Activated CD8-positive, alpha-beta memory T cell treated with anti-CD3 and anti-CD28 coated beads for 1 hour (primary cell): ENCODE measurements around the gene BMAL1.

ENCODE experiments used
- DNase-seq, 2 donors: peaks; one replicate each; pipeline ENCODE4 v3.0.0-alpha.2; 2020; ENCODE audit warnings: low read depth in 1 of 2; ENCODE audit errors: extremely low read depth in 1 of 2

BMAL1 gene

DNA sequence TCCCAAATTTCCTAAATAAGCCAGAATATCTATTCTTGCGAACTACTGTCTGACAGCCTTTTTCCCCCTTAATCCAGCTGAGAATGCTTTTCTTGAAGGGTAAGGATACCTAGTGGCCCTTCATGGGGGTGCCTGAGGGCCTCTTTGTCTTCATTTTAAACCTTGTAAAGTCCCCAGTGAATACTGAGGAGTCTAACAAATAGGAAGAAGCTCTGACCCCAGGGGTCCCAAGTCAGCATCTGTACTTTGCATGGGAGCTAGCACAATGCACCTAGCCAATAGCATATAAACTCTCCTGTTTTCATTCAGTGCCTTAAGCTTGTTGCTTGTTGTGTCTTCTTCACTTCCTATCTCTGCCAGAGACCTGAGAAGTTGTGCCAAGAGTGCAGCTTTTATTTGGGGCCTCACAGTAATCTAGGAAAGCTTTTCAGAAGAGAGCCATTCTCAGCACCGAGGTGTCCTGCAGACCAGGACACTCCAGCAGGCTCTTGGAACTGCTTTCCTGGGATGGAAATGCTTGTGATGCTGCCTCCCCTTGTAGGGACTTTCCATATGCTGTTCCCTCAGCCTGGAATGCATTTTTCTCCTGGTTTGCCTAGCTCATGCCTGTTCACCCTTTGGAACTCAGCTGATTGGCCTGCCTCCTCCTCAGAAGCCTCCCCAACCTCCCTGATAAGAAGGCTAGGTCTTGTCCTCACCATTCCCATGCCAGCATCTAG is 37.2 kb downstream of the BMAL1 start:
- no peak for DNase-seq

DNA sequence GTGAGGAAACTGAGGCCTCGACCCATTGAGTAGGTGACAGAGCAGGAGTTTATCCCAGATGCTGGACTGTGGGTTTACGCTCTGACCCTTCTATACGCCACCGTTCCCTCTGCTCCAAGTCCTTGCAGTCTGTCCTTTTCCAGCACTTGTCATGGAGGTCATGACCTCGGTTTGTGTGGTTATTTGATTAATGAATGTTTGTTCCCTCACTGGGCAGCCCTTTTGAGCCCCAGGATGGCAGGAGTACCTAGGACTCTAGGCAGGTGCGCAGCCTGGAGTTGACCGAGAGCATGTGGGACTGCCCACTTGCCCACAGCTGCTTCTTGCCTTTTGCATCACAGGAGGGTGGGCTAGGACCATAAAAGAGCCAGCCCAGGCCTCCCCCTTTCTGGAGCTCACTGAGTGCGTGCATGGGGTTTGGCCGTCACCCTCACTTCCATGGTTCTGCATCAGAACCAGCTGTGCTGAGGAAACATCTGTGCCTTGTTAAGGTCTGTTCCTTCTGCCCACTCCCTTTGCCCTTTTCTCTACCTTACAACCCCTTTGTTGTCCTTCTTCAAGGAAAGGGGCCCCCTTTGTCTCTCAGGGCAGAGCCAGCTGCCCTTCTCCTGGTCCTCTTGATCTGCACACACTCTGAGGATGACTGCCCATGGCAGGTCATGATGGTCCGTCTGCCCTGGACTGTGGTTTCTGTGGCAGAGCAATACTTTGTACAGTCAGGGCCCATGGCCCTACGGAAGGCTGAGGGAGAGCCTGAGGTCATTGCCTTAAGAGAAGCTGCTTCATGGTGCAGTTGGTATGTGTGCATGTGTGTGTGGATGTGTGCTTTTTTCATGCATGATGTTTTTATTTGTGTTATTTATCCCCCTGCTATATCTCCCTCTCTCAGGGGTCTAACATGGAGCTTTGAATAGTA is 38.2 kb downstream of the BMAL1 start:
- DNase-seq = no peak

DNA sequence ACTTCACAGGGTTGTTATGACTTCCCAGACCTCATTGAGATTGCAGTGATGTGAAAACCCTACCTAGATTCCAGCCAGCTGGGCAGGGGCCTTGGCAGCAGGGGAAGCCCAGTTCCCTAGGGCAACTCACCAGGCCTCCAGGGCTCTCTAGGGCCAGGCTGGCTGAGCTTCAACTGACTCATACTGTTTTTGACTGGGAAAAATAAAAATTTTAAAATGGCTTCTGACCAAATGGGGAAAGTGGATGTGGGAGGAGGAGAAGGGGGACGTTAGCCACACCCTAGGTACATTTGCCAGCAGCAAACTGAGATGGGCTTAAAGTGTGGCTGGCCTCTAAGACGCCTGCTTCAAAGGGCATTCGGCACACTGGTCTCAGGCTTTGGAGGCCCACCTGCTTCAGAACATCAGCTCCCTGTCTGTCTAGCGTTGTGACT is 39.0 kb downstream of the BMAL1 start:
- DNase-seq = no peak

DNA sequence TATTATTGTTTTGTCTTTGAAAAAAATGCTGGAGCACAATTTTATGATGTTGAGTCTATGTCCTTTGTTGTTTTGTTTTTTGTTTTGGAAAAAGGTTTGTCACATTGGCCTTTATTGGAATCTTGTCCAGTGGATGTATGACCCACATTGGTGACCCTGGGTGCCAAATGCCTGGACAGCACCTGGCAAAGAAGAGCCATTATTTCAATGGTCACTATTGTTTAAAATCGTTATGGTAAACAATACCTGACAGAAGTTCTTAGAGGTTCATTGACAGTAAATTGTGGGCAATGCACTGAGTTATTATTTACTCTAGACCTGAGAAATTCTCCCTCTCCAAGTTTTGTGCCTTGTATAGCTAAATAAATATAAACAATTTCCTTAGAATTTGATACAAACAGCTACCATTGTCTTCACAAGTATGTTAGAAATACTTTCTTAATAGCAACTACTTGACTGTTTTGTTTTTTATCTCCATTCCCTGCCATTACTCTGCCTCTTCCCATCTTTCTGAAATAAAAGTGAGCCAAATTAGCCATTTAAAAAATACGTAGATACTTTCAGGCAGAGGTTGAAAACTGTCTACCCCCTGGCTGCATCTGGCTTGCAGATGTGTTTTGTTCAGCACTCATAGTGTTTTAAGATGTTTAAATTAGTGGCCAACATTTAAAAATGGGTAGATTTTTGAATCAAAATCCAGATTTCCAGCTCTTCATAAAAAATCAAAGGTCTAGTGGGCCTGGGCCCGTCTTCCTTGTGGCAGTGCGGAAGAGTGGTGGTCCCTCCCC is 39.9 kb downstream of the BMAL1 start:
- no peak for DNase-seq

DNA sequence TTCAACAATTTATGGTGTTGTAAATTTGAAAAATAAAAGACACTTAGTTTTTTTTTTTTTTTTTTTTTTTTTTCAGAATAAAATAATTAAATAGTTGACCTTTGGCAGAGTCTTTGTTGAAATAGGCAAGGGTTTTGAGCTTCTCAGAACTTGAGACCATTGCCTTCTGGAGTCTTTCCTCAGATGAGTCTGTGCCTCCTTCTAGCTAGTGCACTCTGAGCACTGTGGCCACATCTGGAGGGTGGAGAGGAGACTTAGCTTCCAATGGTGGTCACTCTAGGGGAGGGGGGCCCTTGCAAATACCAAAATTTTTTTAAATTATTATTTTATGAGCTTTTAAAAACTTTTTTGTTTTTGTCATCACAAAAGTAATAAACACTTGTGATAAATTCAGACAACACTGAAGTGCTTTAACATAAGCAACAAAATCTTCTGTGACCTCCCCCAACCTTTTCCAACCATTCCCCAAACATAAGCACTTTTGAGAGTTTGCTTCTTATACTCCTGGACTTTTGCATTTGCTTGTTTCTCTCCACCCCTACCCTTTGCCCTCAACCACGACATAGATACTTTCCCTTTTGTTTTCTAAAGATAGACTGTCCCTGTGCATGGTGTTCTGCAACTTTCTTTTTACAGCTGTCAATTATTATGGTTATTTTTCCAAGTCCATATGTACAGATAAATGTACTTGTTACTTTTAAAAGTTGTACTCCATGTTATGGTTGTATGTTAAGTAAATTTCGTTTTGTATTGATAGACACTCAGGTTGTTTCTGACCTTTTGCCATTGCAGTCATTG is 41.1 kb downstream of the BMAL1 start:
- DNase-seq = no peak

DNA sequence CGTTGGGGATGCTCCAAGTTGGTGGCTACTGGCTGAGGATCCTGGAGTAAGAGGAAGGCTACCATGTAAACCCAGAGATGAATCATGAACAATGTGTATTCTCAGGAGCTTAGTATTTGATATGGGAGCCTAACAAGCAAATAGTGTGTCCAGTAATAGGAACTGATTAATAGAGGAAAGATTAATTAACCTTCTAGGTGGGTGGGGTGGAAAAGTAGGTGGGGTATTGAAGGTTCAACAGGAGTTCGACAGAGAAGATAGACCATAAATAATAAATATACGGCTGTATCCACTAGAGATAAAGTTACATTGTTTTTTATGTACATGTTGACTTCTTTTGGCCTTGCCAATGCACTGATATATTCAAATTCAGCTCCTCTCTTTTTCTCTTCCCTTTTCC is 43.1 kb downstream of the BMAL1 start:
- DNase-seq = no peak

DNA sequence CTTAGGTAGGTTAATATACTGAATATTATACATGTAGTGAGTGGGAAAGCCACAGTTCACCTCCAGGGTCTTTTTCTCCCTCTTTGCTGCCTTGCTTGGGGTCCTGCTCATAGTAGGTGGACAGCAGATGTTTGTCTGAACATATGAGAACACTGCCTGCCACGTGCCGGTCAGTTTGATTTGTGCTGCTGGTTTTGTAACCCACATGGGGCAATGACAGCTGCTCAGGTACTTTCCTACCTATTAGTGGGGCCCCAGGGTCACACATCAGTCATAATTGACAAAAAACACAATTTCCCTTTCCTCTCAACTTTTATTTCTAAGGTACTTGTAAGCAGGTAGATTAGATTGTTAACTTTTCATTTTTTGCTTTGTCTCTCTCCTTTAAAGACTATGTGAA is 43.8 kb downstream of the BMAL1 start:
- DNase-seq = no peak

DNA sequence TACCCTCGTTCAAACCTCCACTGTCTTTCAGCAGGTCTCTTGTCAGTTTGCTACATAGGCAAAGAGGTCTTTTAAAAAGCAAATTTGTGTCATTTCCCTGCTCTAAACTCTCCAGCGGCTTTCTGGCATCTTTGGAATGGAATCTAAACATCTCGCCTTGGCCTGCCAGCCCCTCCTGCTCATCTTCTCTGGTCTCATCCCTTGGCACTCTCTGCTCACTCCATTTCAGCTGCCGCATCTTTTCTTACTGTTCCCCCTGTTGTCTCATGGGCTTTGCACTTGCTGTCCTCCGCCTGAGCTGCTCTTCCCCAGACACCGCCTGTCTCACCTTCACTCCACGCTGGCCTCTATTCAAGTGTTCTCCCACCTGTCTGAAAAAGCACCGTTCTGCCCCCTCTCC is 46.6 kb downstream of the BMAL1 start:
- DNase-seq = no peak

DNA sequence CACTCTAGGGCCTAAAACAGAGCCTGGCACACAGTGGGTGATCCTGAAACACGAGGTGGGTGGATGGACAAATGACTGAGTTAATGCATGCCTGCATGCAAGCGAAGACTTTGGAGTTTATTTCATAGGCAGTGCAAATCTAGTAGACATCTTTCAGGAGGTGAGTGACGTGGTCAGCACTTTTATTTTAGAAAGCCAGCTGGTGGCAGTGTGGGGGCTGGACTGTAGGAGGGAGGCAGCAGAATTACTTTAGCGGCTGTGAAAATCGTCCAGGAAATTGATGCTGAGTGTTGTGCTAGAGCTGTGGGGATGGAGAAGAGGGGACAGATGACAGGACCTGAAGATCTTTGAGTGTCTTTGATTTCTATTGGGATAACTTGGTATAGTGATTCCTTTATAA is 47.1 kb downstream of the BMAL1 start:
- no peak for DNase-seq

DNA sequence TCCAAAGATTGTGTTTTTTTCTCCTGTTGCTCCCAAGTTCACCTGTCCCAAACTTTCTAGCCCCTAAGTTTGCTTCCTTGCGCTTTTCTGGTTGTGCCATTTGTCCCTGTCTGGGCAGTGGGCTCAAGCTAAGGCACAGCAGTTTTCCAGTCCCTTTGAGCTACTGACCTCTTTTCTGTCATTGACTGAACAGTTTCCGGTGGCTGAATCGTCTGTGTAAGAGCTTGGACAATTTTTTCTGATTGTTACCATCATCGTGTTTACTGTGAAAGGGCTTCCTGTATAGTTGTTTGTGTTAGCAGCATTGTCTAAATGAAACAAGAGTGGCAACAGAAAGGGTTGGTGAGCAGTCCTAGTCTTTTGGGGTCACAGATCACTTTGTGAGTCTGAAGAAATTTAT is 49.8 kb downstream of the BMAL1 start:
- no peak for DNase-seq

DNA sequence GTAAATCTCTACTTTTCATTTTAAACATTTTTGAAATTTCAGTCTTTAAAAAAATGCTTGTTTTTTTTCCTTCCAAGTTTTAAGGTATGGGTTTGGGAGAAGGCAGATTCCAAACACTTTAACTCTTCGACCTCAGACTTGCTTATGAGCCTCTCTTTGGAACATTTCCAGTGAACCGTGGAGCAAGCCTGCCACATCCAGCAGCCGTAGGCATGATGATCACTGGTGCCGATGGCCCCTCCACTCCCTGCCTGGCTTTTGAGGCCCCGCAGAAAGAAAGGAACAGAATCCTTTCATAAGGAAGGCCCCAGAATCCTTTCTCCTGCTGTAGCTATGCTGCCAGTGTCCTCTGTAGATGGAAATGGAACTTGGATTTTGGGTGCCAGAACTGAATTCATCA is 50.7 kb downstream of the BMAL1 start:
- DNase-seq = no peak

DNA sequence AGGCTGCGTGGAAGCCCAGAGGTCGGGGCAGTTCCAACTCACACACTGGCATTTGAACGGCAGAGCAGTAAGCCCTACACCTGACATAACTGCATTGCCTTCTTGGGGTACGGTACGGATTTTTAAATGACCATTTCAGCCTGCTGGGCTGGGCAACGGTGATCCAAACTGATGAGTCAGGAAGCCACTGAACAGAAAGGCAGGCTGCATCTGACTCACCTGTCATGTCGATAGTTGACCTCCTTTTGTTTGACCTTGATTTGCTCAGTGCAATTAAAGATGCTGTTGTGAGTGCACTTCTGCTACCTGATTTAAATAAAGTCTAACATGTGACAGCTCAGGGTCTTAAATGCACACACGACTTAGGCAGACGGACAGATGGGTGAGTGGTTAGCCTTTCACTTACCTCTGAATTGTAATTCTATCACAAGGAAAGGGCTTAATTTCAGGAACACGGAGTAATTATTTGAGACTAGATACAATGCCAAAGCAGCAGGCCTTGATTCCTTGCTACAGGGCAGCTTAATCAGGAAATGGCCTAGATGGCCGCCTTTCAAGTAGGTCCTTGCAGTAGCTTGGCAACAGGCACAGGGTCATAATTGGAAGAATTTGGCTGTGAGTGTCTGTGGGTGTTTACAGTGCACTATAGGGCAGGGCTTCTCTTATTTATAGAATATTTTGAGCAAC is 52.2 kb downstream of the BMAL1 start:
- DNase-seq = no peak

DNA sequence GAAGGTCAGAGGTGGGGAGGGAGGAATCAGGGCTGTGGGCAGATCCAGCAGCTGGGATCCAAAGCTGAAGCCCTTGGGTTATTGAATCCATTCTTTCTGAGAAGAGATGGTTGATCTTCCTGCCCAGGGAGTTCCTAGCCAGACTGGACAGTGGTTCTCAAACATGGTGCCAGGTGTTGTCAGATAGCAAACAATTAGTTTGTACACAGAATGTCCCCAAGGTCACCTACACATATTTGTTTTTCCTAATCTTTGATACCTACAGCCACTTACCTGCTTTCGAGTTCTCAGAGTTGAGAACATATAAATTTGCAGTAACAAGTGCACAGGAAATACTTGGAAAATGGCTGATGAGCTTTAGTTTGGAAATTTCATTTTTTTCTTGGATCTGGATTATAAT is 54.5 kb downstream of the BMAL1 start:
- DNase-seq = no peak

DNA sequence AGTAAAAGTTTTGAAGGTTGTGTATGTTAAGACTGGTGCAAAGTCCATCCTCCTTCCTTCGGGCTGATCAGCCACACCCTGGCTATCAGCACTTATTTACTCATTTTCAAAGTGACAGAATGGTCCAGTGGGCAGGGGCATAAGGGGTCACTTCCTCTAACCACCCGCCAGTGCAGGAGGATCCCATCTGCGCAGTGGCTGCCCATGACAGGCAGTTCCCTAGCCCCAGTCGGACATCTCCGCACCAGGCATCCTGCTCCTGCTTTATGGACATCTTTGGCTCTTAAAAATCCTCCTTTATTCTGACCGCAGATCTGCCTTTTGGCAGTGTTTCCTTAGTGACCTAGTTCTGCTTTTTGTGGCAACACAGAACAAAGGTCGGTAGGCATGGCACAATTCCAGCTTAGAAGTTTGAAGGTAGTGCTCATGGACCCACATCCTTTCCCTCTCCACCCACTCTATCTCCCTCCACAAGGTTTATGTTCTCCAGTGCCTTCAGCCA is 55.9 kb downstream of the BMAL1 start:
- DNase-seq = no peak

DNA sequence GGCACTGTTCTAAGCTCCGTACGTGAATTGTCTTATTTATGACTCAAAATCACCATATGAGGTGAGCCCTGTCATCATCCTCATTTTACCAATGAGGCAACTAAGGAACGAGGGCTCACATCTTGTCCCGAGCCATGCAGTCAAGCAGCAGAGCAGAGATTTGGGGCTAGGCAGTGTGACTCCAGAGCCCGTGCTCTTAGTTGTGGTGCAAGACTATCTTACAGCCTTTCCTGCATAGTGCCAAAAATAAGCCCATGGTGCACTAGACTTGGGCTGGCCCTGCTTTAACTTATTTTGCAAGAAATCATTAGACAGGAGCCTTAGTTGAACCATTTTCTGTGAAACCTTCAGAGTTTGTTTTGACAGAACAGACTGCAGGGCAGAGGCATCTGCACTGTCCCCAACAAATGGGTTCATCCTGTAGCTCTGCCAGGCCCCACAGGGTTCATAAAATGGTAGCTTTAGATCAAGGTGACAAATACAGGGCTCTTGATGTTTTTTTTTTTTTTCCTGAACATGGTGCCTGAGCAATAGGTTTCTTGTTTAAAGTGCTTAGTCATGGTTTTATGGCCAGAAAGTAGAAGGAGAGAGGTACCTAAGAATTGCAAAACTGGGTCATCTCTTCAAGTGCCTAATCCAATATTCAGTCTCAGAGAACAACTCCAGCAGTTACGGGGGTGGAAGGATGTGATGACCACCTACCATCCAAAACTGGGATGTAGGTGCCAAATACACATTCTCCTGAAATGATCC is 56.6 kb downstream of the BMAL1 start:
- DNase-seq = no peak

DNA sequence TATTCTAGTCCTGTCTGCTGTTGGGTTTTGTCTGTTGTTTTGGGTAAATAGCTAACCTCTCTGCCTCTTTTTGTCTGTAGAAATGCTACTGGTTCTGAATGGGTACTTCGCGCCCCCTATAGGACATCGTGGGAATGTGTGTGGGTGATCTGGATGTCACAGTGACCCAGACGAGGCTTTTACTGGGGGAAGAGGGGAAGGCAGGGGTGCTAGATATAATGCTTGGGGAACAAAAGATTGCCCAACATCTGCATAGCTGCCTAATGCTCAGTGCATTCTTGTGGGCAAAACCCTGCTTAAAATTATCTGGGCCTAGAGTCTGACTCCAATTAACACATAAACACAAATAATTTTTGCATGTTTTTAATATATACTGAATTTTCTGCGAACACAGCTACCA is 57.7 kb downstream of the BMAL1 start:
- DNase-seq = peak; percentile 42 to 48

DNA sequence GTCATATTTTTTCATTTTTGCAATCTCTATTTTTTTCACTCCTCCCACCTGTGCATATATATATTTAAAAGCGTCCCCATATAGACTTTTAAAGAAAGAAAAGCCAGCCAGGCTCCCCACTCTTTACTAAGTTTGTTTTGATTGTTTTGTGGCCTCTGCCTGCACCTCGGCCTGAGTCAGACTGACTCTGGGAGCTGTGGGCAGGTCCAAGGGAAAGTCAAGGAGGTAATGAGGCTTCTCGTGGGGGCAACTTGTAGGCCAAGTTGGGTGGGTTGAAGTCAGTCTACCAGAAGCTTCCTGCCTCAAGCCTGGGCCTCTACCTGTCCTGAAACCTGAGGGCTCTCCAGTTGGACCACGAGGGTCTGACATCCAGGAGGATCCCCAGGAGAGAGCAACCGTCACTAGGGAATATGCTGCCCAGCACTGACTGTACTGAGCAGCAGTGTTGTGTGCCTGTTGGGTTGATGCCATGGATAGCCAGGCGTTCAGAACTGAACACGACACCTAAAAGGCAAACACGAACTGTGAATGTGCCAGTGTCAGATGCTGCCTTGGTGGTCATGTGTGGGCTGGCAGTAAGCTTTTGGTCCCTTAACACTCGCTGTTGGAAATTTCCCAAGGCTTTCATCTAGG is 58.8 kb downstream of the BMAL1 start:
- DNase-seq = no peak

DNA sequence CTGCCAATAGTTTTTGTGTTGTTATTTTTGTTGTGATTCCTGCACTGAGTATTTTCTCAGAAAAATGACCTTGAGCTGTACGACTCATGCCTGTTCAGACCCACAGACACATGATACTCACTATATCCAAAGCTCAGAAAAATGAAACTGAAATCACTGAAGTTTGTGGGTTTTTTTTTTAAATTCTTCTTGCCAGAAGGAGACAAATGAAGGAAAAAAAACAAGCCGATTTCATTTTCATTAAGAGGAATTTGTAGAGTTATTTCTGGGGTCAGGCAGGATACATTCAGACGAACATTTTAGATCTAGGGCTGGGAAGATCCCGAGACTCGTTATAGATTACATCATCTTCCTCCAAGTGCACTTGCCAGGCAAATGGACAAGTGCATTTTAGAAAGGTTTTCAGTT is 60.4 kb downstream of the BMAL1 start:
- no peak for DNase-seq
